Breast epithelium (tissue), 4 donors: ENCODE results near the gene JAKMIP2. TPM values are rescaled to one million over a fixed set of nuclear protein-coding genes. Genes with fewer than 3 reads are reported as not detected.

Experiments
- DNase-seq, 2 donors: peaks; one replicate each; pipeline ENCODE4 v3.0.0-alpha.2; 2019; ENCODE audit warnings: low spot score in 2 of 2
- H3K27ac ChIP-seq, 2 donors: fragments of 200-600 bp; sonication (generic) in 1 of 2; one replicate each; pipeline ENCODE4 v1.5.1; 2016 to 2019; ENCODE audit warnings: mild to moderate bottlenecking in 1 of 2
- H3K27me3 ChIP-seq, 2 donors: fragments of 200-600 bp; sonication (generic) in 1 of 2; one replicate each; pipeline versions ENCODE4 v1.5.1 to v1.6.0; 2017 to 2019; ENCODE audit warnings: control low read depth in 1 of 2, mild to moderate bottlenecking in 1 of 2
- H3K36me3 ChIP-seq: fragments of 200-600 bp; one replicate; pipeline ENCODE4 v1.5.1; 2019
- H3K4me1 ChIP-seq, 2 donors: fragments of 200-600 bp; sonication (generic); one replicate each; pipeline ENCODE4 v1.5.1; 2016 to 2019; ENCODE audit warnings: control low read depth in 1 of 2
- H3K4me3 ChIP-seq, 3 donors: fragments of 200-600 bp; sonication (generic); 1 replicate in 2 of 3; 2 replicates in 1 of 3; pipeline ENCODE4 v1.5.1; 2016 to 2019; ENCODE audit warnings: mild to moderate bottlenecking in 3 of 3, moderate library complexity in 2 of 3
- H3K9me3 ChIP-seq, 2 donors: fragments of 200-600 bp; sonication (generic) in 1 of 2; one replicate each; pipeline ENCODE4 v1.5.1; 2016 to 2019; ENCODE audit warnings: control low read depth in 1 of 2
- POLR2A ChIP-seq: fragments of 450-650 bp; IDR thresholded peaks from one replicate; pipeline ENCODE4 v1.6.1; 2016; ENCODE audit warnings: antibody characterized with exemption, mild to moderate bottlenecking, moderate library complexity
- POLR2AphosphoS5 ChIP-seq, 3 donors: sonication (generic); formaldehyde crosslinking; IDR thresholded peaks; one replicate each; pipeline ENCODE4 v1.6.1; 2017; ENCODE audit warnings: antibody characterized with exemption in 3 of 3
- intact Hi-C: fragments of 100-400 bp; cut with DNase I; formaldehyde crosslinking; loops from one replicate; pipeline ENCODE4 v1.15.1; 2023; ENCODE audit warnings: low total_unique reads
- total RNA-seq, 3 donors: library from RNA; depleted of rRNA; stranded (reverse); fragments of >200 nt; gene quantifications; one replicate each; pipeline ENCODE4 v1.1.0, GENCODE V29; 2016
- TF ChIP-seq, protein P1 (sequence below), 3 donors: fragments of 450-650 bp; IDR thresholded peaks; one replicate each; pipeline ENCODE4 v1.5.1; 2016 to 2017; ENCODE audit warnings: antibody characterized with exemption in 3 of 3, mild to moderate bottlenecking in 3 of 3, moderate library complexity in 3 of 3

The JAKMIP2 gene
- total RNA-seq, 3 donors from 2014 or later, result under 0.01 to 0.73 (median 0.64) TPM

DNA sequence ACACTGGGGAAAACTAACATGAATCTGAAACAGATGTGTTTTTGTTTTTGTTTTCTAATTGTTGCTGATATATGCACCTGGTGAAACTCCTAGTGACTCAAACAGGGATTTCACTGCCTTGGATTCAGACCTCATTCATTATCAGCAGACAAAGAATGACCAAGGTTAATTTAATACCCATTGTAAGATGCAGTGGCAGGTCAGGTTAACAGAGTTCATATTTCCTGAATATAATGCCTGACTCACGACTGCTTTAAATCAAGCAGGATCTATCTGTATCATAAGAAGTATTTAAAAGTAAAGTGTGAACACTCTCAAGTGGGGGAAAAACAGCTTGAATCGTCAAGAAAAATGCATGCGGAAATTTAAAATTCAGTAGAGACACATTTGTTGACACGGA, 5.5 kb downstream of the JAKMIP2 start:
- Histone ChIP-seq H3K4me3 (no peak overlapping the region), H3K27me3 (no peaks in the 10 kb centered on the region), H3K9me3 (no peaks in the 10 kb centered on the region), H3K36me3 (no peaks in the 10 kb centered on the region), H3K27ac (no peak overlapping the region), H3K4me1 (no peaks in the 10 kb centered on the region)
- no peak for DNase-seq
- intact Hi-C loops, result no loop called here
- TF ChIP-seq POLR2AphosphoS5 (IDR thresholded peaks at IDR 0.05) (no peak), POLR2A (no peak)
- TF ChIP-seq, protein P1, sequence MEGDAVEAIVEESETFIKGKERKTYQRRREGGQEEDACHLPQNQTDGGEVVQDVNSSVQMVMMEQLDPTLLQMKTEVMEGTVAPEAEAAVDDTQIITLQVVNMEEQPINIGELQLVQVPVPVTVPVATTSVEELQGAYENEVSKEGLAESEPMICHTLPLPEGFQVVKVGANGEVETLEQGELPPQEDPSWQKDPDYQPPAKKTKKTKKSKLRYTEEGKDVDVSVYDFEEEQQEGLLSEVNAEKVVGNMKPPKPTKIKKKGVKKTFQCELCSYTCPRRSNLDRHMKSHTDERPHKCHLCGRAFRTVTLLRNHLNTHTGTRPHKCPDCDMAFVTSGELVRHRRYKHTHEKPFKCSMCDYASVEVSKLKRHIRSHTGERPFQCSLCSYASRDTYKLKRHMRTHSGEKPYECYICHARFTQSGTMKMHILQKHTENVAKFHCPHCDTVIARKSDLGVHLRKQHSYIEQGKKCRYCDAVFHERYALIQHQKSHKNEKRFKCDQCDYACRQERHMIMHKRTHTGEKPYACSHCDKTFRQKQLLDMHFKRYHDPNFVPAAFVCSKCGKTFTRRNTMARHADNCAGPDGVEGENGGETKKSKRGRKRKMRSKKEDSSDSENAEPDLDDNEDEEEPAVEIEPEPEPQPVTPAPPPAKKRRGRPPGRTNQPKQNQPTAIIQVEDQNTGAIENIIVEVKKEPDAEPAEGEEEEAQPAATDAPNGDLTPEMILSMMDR (IDR thresholded peaks at IDR 0.05), result no peak

GRCh38 chr5:147773587-147773986, 8.9 kb downstream of the JAKMIP2 start:
- no peak overlapping the region for H3K27ac ChIP-seq
- H3K4me3 ChIP-seq, result no peak overlapping the region
- H3K27me3 ChIP-seq, result no peaks in the 10 kb centered on the region
- no peaks in the 10 kb centered on the region for H3K36me3 ChIP-seq
- no peaks in the 10 kb centered on the region for H3K9me3 ChIP-seq
- TF ChIP-seq, protein P1 (IDR thresholded peaks at IDR 0.05), result no peak
- TF ChIP-seq POLR2AphosphoS5 (IDR thresholded peaks at IDR 0.05), result no peak
- intact Hi-C loops, result no loop called here
- no peak for DNase-seq
- no peaks in the 10 kb centered on the region for H3K4me1 ChIP-seq

GRCh38 chr5:147773139-147773538, 9.4 kb downstream of the JAKMIP2 start:
- Histone ChIP-seq H3K4me1 (no peaks in the 10 kb centered on the region), H3K27ac (no peak overlapping the region), H3K4me3 (no peak overlapping the region), H3K9me3 (no peaks in the 10 kb centered on the region), H3K36me3 (no peaks in the 10 kb centered on the region), H3K27me3 (no peaks in the 10 kb centered on the region)
- TF ChIP-seq POLR2A (no peak), POLR2AphosphoS5 (IDR thresholded peaks at IDR 0.05) (no peak)
- TF ChIP-seq, protein P1 (IDR thresholded peaks at IDR 0.05), result no peak
- DNase-seq, result no peak
- intact Hi-C loops, result no loop called here

GRCh38 chr5:147767048-147767447, 15.5 kb downstream of the JAKMIP2 start:
- Histone ChIP-seq H3K27me3 (no peaks in the 10 kb centered on the region), H3K4me3 (no peak overlapping the region), H3K9me3 (no peaks in the 10 kb centered on the region), H3K4me1 (no peaks in the 10 kb centered on the region), H3K27ac (no peak overlapping the region), H3K36me3 (no peaks in the 10 kb centered on the region)
- TF ChIP-seq, protein P1 (IDR thresholded peaks at IDR 0.05), result no peak
- no peak for TF ChIP-seq POLR2A
- no peak for TF ChIP-seq POLR2AphosphoS5 (IDR thresholded peaks at IDR 0.05)
- DNase-seq, result no peak
- intact Hi-C loops, result no loop called here

DNA sequence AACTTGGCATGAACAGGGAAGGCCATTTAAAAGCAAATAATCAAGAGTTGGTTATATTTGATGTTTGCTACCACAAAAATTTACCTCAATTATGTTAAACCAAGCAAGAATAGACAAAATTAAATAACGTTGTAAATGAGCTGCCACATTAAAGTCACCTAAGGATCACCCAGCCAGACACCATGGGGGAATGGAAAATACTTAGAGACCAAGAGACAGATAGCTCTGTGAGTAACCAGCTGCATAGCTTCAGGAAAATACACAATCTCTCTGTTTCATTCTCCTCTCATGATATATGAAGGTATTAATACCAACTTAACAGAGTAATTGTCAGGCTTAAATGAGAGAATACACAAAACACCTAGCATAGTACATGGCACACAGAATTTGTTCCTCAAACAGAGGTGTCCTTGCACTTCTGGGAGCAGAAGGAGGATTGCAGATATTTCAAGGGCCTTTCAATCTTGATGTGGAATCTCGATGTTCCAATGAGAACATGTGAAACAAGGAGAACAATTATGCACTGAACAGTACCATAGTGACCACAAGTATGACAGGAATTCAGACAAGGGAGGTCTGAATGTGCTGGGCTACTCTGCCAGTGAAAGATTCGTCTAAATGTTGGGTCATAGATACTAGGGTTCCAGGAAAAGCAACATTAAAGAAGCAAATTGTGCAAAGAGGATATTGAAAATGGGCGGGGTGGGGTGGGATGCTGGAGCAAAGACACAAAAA, 18.6 kb downstream of the JAKMIP2 start:
- no peak for DNase-seq
- no peak overlapping the region for H3K27ac ChIP-seq
- H3K4me1 ChIP-seq, result no peaks in the 10 kb centered on the region
- H3K27me3 ChIP-seq, result no peaks in the 10 kb centered on the region
- intact Hi-C loops, result no loop called here
- no peak overlapping the region for H3K4me3 ChIP-seq
- no peaks in the 10 kb centered on the region for H3K36me3 ChIP-seq
- TF ChIP-seq POLR2AphosphoS5 (IDR thresholded peaks at IDR 0.05) (no peak), POLR2A (no peak)
- TF ChIP-seq, protein P1 (IDR thresholded peaks at IDR 0.05), result no peak
- no peaks in the 10 kb centered on the region for H3K9me3 ChIP-seq
